Kidney glomerular epithelial cell (primary cell): ENCODE results near the gene IQGAP2.

Experiments
- DNase-seq: peaks from one replicate; lab custom pipeline; 2025; lab: John Stamatoyannopoulos, UW

IQGAP2 gene

GRCh38 chr5:76610196-76610595 is 207.1 kb downstream of the IQGAP2 start:
- no peak for DNase-seq

- DNase-seq, result no peak
These were observed 209.9 kb downstream of the IQGAP2 start for GRCh38 chr5:76612942-76613341.

DNA sequence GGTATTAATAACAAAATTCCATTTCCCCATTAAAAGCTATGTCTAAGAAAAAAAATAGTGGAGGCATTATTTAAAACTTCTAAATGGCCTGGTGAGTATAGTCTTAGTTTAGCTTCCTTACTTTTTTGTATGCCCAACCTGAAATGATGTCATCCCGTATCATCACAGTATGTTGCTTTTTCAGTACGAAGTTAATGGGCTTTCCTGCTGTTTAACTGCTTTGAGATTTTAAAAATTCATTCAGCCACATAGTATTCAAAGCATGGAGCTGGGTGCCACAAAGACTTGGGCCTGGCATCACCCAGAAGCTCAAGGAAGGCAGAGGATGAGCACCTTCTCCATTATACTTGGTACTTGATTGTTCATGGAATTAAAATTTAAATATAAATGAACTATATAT is 212.7 kb downstream of the IQGAP2 start:
- DNase-seq, result no peak

GRCh38 chr5:76616206-76616605 is 213.1 kb downstream of the IQGAP2 start:
- no peak for DNase-seq

- no peak for DNase-seq
These were observed 214.1 kb downstream of the IQGAP2 start for GRCh38 chr5:76617229-76617628.

DNA sequence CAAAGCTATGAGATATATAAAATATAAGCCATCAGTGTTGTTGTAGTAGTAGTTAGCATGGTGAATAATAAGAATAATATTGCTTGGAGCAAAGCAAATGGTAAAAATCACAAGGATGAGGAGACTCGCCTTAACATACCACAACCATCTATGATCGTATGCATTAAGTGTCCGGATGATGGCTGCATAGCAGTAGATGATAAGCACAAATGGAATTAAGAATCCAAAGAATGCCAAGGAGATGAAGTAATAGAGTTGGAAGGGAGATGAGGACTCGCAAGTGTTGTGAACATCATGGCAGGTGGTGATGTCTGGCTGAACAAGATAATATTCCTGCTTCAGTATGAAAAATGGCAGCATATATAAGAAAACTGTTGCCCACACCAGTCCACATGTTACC is 214.6 kb downstream of the IQGAP2 start:
- peak; percentile 21 for DNase-seq

DNA sequence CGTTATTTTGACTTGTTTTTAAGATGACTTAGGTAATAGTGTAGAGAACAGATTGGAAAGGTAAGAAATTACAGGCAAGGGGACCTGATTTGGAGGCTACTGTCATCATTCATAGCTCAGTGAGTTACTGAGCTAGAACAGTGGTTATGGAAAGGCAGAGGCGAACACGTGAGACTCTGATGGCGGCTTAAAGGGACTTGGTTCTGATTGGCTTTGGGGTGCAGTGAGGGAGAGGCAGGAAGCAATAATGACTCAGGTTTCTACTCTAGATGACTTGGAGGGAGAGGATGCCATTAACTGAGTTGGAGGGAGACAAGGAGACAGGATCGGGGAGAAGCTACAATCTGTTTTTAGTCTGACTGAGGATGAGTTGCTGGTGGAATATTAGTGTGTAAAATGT is 217.1 kb downstream of the IQGAP2 start:
- DNase-seq, result no peak

DNA sequence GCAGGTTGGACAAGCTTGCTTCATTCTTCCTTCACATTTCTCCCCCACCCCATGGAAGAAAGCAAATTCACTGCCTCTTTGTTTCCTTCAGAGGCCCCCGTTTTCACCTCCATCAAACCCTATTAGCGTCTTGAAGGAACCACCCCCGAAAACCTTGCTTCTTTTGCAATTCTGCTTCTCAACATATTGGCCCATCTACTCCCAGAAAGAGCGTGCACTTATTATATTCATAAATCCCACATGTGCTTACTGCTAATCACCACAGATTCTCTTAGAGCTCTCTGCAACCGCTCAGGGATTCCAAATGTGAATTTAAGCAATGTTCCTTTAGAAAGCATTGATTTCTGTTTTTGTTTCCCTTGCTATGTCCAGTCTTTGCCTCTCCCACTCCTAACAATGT is 219.0 kb downstream of the IQGAP2 start:
- no peak for DNase-seq

- DNase-seq, result peak; percentile 86
These were observed 220.0 kb downstream of the IQGAP2 start, which contains the start of gene F2RL2 for GRCh38 chr5:76622973-76623596. F2RL2 (minus strand) TSS chr5:76623403; CDS start chr5:76623230, 173 bp downstream.

- DNase-seq, result no peak
These were observed 222.2 kb downstream of the IQGAP2 start for GRCh38 chr5:76625087-76625815.

- DNase-seq, result no peak
These were observed 223.7 kb downstream of the IQGAP2 start for GRCh38 chr5:76626738-76627137.

GRCh38 chr5:76634661-76635060 is 231.6 kb downstream of the IQGAP2 start:
- no peak for DNase-seq

- no peak for DNase-seq
These were observed 234.4 kb downstream of the IQGAP2 start for GRCh38 chr5:76637490-76637889.

GRCh38 chr5:76638479-76638878 is 235.4 kb downstream of the IQGAP2 start:
- no peak for DNase-seq

- peak; percentile 60 for DNase-seq
These were observed 238.5 kb downstream of the IQGAP2 start for GRCh38 chr5:76641514-76642120.

DNA sequence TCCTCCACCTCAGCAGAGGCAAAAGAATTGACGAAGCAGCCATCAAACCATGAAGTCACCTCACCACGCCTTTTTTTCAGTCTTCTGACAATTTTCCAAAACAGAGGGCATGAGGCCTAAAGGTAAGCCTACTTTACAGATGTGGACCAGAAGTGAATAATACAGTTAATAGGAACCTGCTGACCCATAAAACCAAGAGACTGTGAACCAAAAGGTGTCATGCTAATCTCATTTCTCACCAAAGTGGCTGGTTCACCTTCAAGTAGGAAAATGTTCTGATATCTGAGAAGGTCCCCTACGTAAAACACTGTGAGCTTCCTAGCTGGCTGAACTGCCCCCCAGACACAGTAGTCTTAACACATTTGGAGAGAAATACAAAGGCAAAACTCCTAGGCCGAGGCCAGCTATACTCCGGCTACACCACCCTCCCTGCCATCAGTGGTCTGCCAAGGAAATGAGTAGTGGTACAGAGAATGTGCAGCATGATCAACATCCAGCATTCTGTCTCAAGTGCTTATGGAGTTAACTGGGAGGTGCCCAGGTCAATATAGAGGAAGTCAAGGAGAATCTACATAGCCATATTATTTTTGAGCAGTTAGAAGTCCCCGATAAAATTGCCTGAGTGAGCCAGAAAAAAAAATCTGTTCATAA is 239.4 kb downstream of the IQGAP2 start:
- DNase-seq, result no peak

GRCh38 chr5:76643371-76643770 is 240.3 kb downstream of the IQGAP2 start:
- DNase-seq, result no peak

DNA sequence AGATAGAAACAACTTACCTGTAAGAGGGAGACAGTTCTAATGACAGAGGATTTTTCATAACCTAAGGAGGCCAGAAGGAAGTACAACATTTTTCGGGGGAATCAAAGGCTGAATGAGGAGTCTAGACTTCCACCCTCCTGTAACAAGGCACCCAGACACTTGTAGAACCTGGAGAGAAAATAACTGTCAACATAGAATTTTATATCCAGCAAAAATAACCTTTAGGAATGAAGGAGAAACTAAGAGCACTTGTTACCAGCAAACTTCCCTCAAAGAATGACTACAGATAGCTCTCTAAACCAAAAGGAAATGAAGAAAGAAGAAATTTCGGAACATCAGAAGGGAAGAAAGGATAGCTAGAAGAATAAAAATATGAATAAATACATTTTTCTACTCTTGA is 246.1 kb downstream of the IQGAP2 start:
- no peak for DNase-seq

- no peak for DNase-seq
These were observed 249.8 kb downstream of the IQGAP2 start for GRCh38 chr5:76652809-76653414.

GRCh38 chr5:76657091-76657490 is 254.0 kb downstream of the IQGAP2 start:
- DNase-seq, result no peak

DNA sequence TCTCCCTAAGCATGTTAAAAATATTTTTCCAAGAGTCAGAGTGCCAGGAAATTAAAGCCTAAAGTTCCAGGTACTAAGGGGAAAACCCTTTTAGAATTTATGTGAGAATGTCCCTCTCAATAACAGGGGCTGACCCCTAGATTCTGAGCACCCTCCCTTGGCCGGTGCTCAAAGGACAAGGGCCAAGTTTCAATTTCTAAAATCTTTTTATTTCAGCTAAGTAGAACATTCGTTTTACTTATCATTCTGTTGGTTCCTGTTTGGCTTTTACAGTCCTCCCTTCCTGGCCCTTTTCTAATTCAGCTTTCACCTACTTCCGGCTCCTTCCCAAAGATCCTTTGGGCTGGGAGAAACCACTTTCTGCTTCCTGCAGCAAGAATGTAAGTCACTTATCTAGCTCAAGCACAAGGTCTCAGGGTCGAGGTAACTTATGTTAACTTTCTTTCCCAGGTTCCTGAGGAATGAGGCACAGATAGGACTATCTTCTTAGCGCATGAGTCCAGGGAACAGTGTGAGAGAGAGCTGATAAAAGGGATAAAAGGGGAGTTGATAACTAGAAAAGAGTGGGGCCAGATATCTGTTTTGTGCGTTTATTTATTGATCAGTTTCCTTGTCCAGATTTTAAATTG is 254.7 kb downstream of the IQGAP2 start:
- DNase-seq, result no peak

- no peak for DNase-seq
These were observed 257.3 kb downstream of the IQGAP2 start for GRCh38 chr5:76660360-76660759.
